Measurements from ENCODE around the gene ZNF334. TPM values are rescaled to one million over a fixed set of nuclear protein-coding genes. Genes with fewer than 3 reads are reported as not detected.

Gene ZNF334
- total RNA-seq, 1 experiment from 2014 or later, result 19.5 TPM

- Mint-ChIP-seq H3K4me3 (no peak overlapping the region), H3K36me3 (ENCODE audit: insufficient read depth in 1 of 3, low read depth in 3 of 3) (no peaks in the 10 kb centered on the region)
- H3K9ac ChIP-seq (ENCODE audit: extremely low read depth, insufficient read length, low read length), result no peak overlapping the region
These were observed 34.6 kb upstream of the ZNF334 start for GRCh38 chr20:46547995-46548394.

More at GRCh38 chr20:46547995-46548394, 34.6 kb upstream of the ZNF334 start:
- no peak overlapping the region for H3K14ac ChIP-seq (ENCODE audit: insufficient read depth, low read length)
- no peaks in the 10 kb centered on the region for H3K79me2 ChIP-seq (ENCODE audit: insufficient read depth, low read length)
- no peaks in the 10 kb centered on the region for H3K79me1 ChIP-seq (ENCODE audit: insufficient read depth, low read depth, low read length, poor library complexity, severe bottlenecking)
- no peak overlapping the region for H3K56ac ChIP-seq (ENCODE audit: insufficient read length, low read depth, low read length)
- H3K23ac ChIP-seq (ENCODE audit: insufficient read length, low read depth, low read length), result no peak overlapping the region
- H4K8ac ChIP-seq (replicated peaks; ENCODE audit: insufficient read length, low read depth, low read length), result no peak overlapping the region
- H3K4me2 ChIP-seq (ENCODE audit: insufficient read depth, insufficient read length, low read length), result no peak overlapping the region
- no peak overlapping the region for H3K27ac ChIP-seq (ENCODE audit: insufficient read length, low read depth, low read length)
- WGBS (ENCODE audit: extremely low coverage, insufficient read length, low lambda C conversion rate), result no CpG with 5 or more reads among the region's 6 CpGs
- no peak overlapping the region for H4K5ac ChIP-seq (ENCODE audit: insufficient read length, low read depth, low read length)
- no peak for TF ChIP-seq CTCF (conservative IDR thresholded peaks at IDR 0.05)
- H2BK120ac ChIP-seq (ENCODE audit: low read depth, low read length, poor library complexity, severe bottlenecking), result no peak overlapping the region
- Mint-ChIP-seq H3K9me3 (no peaks in the 10 kb centered on the region), H3K4me1 (peaks cover 26 to 29% of the 10 kb centered on the region in 2 experiments), H3K27me3 (ENCODE audit: low read depth) (no peaks in the 10 kb centered on the region), H3K27ac (no peak overlapping the region)
- no peaks in the 10 kb centered on the region for H3K9me3 ChIP-seq (ENCODE audit: control insufficient read depth, low read depth, low read length)
- H3K4me1 ChIP-seq (ENCODE audit: insufficient read depth, low read length), result no peaks in the 10 kb centered on the region; the same call in 1 of the 2 replicates
- H2BK5ac ChIP-seq (ENCODE audit: insufficient read length, low read length), result no peak overlapping the region
- H3K27me3 ChIP-seq (ENCODE audit: insufficient read depth, low read length), result no peaks in the 10 kb centered on the region
- H2BK12ac ChIP-seq (ENCODE audit: insufficient read length, low read depth, low read length), result no peak overlapping the region
- H4K20me1 ChIP-seq (ENCODE audit: control insufficient read depth, insufficient read depth, insufficient read length), result no peaks in the 10 kb centered on the region
- H3K4ac ChIP-seq (ENCODE audit: low read depth, low read length), result no peak overlapping the region
- H2BK20ac ChIP-seq (ENCODE audit: low read depth, low read length, poor library complexity, severe bottlenecking), result no peak overlapping the region
- H3K18ac ChIP-seq (ENCODE audit: insufficient read length, low read depth, low read length), result no peak overlapping the region
- no peak overlapping the region for H4K91ac ChIP-seq (ENCODE audit: insufficient read length, low read depth, low read length)
- H2AK5ac ChIP-seq (ENCODE audit: insufficient read length, low read length), result no peak overlapping the region
- DNase-seq, result no peak
- H2BK15ac ChIP-seq (ENCODE audit: low read depth, low read length), result no peak overlapping the region
- H2AFZ ChIP-seq (ENCODE audit: low read length), result no peak overlapping the region
- H3T11ph ChIP-seq (ENCODE audit: low read length), result no peak overlapping the region
- H3K23me2 ChIP-seq (ENCODE audit: insufficient read length, low read depth, low read length, poor library complexity, severe bottlenecking), result no peaks in the 10 kb centered on the region

Data from H9 (cell line).